Upper lobe of left lung (tissue), 6 donors: ENCODE data around the gene CBX2. TPM values are rescaled to one million over a fixed set of nuclear protein-coding genes. Genes with fewer than 3 reads are reported as not detected.

Experiments used
- ATAC-seq, 2 donors: fragments of 200-7000 bp; cut with Tn5 transposase; one replicate each; pipeline ENCODE4 v1.9.1; 2022; ENCODE audit warnings: mild to moderate bottlenecking in 2 of 2, moderate library complexity in 2 of 2; ENCODE audit not compliant: low FRiP score in 2 of 2
- DNase-seq, 2 donors: peaks; one replicate each; pipeline ENCODE4 v3.0.0-alpha.2; 2019 to 2020
- H3K27ac ChIP-seq, 4 donors: fragments of 200-600 bp; sonication (generic); one replicate each; pipeline ENCODE4 v1.5.1; 2016 to 2019
- H3K27me3 ChIP-seq, 4 donors: fragments of 200-600 bp; sonication (generic); one replicate each; pipeline ENCODE4 v1.5.1; 2017 to 2019
- H3K36me3 ChIP-seq, 4 donors: fragments of 200-600 bp; sonication (generic); one replicate each; pipeline ENCODE4 v1.5.1; 2016 to 2019
- H3K4me1 ChIP-seq, 4 donors: fragments of 200-600 bp; sonication (generic); one replicate each; pipeline ENCODE4 v1.5.1; 2018 to 2019
- H3K4me3 ChIP-seq, 4 donors: fragments of 200-600 bp; sonication (generic); one replicate each; pipeline ENCODE4 v1.5.1; 2017 to 2019; ENCODE audit warnings: mild to moderate bottlenecking in 2 of 4, moderate library complexity in 1 of 4
- H3K9me3 ChIP-seq, 4 donors: fragments of 200-600 bp; sonication (generic); one replicate each; pipeline ENCODE4 v1.5.1; 2018 to 2019
- EP300 ChIP-seq, 4 donors: sonication (generic); formaldehyde crosslinking; IDR thresholded peaks; one replicate each; pipeline ENCODE4 v1.5.1; 2017; ENCODE audit warnings: antibody characterized with exemption in 4 of 4, control low read depth in 2 of 4
- POLR2A ChIP-seq, 4 donors: fragments of 450-650 bp; IDR thresholded peaks; one replicate each; pipeline ENCODE4 v1.5.1; 2016 to 2017; ENCODE audit warnings: antibody characterized with exemption in 4 of 4, mild to moderate bottlenecking in 2 of 4
- POLR2AphosphoS5 ChIP-seq, 2 donors: sonication (generic); formaldehyde crosslinking; IDR thresholded peaks; one replicate each; pipeline ENCODE4 v1.5.1; 2017; ENCODE audit warnings: antibody characterized with exemption in 2 of 2
- WGBS, 2 donors: methylation state at CpG; one replicate each; pipeline ENCODE4 v1.1.5; 2017 to 2018; 5-methylcytosine and 5-hydroxymethylcytosine counted together
- total RNA-seq, 6 donors: library from RNA; depleted of rRNA in 4 of 6; stranded (reverse); fragments of >200 nt in 4 of 6; gene quantifications; one replicate each; pipeline versions ENCODE4 v1.1.0 to v1.2.1, GENCODE V29; 2016 to 2021
- TF ChIP-seq, protein P1 (sequence below), 6 experiments: fragments of 450-650 bp in 4 of 6; fragments of 200-600 bp in 2 of 6; sonication (generic) in 2 of 6; IDR thresholded peaks; one replicate each; pipeline ENCODE4 v1.5.1; 2016 to 2019; ENCODE audit warnings: antibody characterized with exemption in 6 of 6
- donor health status: DM: no; HTN: no; CAD: no; lungs with moderate emphysema.
- donor health status: DM: no; HTN: yes; CAD: no; lungs with severe emphysema.

The CBX2 gene
- total RNA-seq, 6 donors from 2014 or later, result 0.89 to 4.7 (median 1.5) TPM

GRCh38 chr17:79778504-79779083 lies 646 bp downstream of the CBX2 start:
- Histone ChIP-seq H3K36me3 (no peaks in the 10 kb centered on the region), H3K4me3 (peak overlapping the region; percentile 77 to 90 (median 82)), H3K9me3 (no peaks in the 10 kb centered on the region), H3K27ac (peak overlapping the region in 1 of 4 donors; percentile 73), H3K27me3 (peaks cover 0 to 13% (median 5%) of the 10 kb centered on the region in 4 donors), H3K4me1 (peaks cover 16 to 37% (median 19%) of the 10 kb centered on the region in 4 donors)
- peak in 1 of 2 donors; percentile 70 for DNase-seq
- ATAC-seq, result no peak
- WGBS, 2 donors, result 0 to 4% methylated on average over 14 to 21 of the region's 49 CpGs
- TF ChIP-seq POLR2AphosphoS5 (IDR thresholded peaks at IDR 0.05), result no peak
- TF ChIP-seq, protein P1, sequence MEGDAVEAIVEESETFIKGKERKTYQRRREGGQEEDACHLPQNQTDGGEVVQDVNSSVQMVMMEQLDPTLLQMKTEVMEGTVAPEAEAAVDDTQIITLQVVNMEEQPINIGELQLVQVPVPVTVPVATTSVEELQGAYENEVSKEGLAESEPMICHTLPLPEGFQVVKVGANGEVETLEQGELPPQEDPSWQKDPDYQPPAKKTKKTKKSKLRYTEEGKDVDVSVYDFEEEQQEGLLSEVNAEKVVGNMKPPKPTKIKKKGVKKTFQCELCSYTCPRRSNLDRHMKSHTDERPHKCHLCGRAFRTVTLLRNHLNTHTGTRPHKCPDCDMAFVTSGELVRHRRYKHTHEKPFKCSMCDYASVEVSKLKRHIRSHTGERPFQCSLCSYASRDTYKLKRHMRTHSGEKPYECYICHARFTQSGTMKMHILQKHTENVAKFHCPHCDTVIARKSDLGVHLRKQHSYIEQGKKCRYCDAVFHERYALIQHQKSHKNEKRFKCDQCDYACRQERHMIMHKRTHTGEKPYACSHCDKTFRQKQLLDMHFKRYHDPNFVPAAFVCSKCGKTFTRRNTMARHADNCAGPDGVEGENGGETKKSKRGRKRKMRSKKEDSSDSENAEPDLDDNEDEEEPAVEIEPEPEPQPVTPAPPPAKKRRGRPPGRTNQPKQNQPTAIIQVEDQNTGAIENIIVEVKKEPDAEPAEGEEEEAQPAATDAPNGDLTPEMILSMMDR (IDR thresholded peaks at IDR 0.05), result no peak
- TF ChIP-seq EP300 (IDR thresholded peaks at IDR 0.05), result no peak

GRCh38 chr17:79779084-79779529 lies 1.2 kb downstream of the CBX2 start:
- no peak for ATAC-seq
- DNase-seq, result peak in 1 of 2 donors; percentile 66
- peaks cover 0 to under 1% (median 0%) of the 10 kb centered on the region in 4 donors for H3K36me3 ChIP-seq
- peaks cover 0 to 13% (median 5%) of the 10 kb centered on the region in 4 donors for H3K27me3 ChIP-seq
- WGBS, 2 donors, result 41 to 48% methylated on average over 4 to 17 of the region's 17 CpGs
- peak overlapping the region in 3 of 4 donors; percentile 77 to 90 (median 84) for H3K4me3 ChIP-seq
- peak overlapping the region in 1 of 4 donors; percentile 73 for H3K27ac ChIP-seq
- no peaks in the 10 kb centered on the region for H3K9me3 ChIP-seq
- peaks cover 16 to 37% (median 19%) of the 10 kb centered on the region in 4 donors for H3K4me1 ChIP-seq
- TF ChIP-seq, protein P1 (IDR thresholded peaks at IDR 0.05), result no peak
- no peak for TF ChIP-seq POLR2AphosphoS5 (IDR thresholded peaks at IDR 0.05)

GRCh38 chr17:79779661-79780365 lies 1.9 kb downstream of the CBX2 start:
- TF ChIP-seq POLR2A (IDR thresholded peaks at IDR 0.05) (no peak), POLR2AphosphoS5 (IDR thresholded peaks at IDR 0.05) (no peak), EP300 (IDR thresholded peaks at IDR 0.05) (no peak)
- TF ChIP-seq, protein P1 (IDR thresholded peaks at IDR 0.05), result no peak
- Histone ChIP-seq H3K4me3 (no peak overlapping the region), H3K9me3 (no peaks in the 10 kb centered on the region), H3K27me3 (peaks cover 0 to 13% (median 5%) of the 10 kb centered on the region in 4 donors), H3K4me1 (peaks cover 16 to 37% (median 19%) of the 10 kb centered on the region in 4 donors), H3K27ac (no peak overlapping the region), H3K36me3 (peaks cover 0 to 5% (median 1%) of the 10 kb centered on the region in 4 donors)
- no peak for DNase-seq
- WGBS, 2 donors, result 80 to 85% methylated on average over 10 of the region's 10 CpGs
- ATAC-seq, result no peak

- DNase-seq, result no peak
- Histone ChIP-seq H3K36me3 (peaks cover 0 to 5% (median 1%) of the 10 kb centered on the region in 4 donors), H3K4me3 (no peak overlapping the region), H3K27ac (no peak overlapping the region), H3K4me1 (peaks cover 16 to 37% (median 19%) of the 10 kb centered on the region in 4 donors), H3K9me3 (no peaks in the 10 kb centered on the region), H3K27me3 (peaks cover 0 to 13% (median 5%) of the 10 kb centered on the region in 4 donors)
- ATAC-seq, result no peak
- 67 to 68% methylated on average over 11 to 12 of the region's 12 CpGs for WGBS, 2 donors
- no peak for TF ChIP-seq POLR2AphosphoS5 (IDR thresholded peaks at IDR 0.05)
- no peak for TF ChIP-seq EP300 (IDR thresholded peaks at IDR 0.05)
- TF ChIP-seq, protein P1 (IDR thresholded peaks at IDR 0.05), result no peak
- no peak for TF ChIP-seq POLR2A (IDR thresholded peaks at IDR 0.05)
Measured at GRCh38 chr17:79781012-79781650, 3.2 kb downstream of the CBX2 start.
